NCI-H1105 treated with DMSO at 0.1 percent for 48 hours (cell line): ENCODE results near the gene CIBAR2.

Experiments
- DNase-seq: peaks from one replicate; lab custom pipeline; 2025; lab: John Stamatoyannopoulos, UW

Gene CIBAR2

DNA sequence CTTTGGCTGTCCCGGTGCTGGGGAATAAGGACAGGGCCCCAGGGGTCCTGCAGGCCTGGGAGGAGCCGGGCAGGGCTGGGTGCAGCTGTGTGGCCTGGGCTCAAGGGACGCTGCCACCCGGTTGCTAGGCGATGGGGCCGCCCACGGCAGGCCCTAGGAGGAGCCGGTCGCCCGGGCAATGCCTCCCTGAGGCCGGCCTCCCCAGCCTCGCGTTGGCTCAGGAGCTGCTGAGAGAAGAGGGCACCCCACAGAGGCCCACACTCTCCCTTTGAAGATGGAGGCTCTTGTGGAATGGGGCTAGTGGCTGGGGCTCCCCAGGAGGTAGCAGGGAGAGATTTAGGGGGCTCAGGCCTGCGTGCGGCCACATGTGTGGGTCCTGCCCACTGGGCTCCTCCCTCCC is at the start of gene CIBAR2:
TSS of gene CIBAR2 (minus strand) at position 109 of the 400 bp plus-strand sequence. CDS start 120 bp downstream, outside the sequence.
- peak; percentile 9 for DNase-seq

DNA sequence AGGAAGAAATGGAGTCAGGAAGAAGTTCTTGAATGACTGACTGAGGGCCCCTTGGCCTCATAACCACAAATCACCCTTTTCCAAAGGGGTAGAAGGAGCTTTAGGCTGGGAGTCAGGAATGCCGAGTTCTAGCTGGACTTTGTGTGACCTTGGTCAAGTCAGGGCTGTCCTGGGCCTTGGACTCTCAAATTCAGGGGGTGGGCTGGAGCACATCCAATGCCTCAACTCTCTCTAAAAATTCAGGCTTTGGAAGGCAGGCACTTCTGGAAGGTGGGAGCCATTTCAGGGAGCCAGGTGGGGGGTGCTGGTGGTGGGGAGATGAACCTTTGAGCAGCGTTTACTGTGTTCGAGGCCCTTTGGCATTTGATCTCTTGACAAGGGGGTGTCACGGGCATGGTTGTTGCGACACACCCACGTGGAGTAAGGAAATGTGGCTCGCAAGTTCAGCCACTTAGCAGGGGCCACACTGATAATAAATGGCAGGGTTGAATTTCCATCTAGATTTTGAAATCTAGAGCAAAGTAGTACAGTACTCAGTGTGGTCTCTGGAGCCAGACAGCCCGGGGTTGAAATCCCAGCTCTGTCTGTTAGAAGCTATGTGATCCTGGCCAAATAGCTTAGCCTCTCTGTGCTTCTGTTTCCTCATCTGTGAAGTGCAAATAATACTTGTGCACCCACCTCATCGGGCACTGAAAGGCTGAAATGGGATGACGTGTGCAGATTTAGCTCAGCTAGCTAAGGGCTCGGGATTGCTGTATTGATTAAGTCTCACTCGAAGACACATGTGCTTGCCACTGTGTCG is 47.1 kb upstream of the CIBAR2 start:
- no peak for DNase-seq

DNA sequence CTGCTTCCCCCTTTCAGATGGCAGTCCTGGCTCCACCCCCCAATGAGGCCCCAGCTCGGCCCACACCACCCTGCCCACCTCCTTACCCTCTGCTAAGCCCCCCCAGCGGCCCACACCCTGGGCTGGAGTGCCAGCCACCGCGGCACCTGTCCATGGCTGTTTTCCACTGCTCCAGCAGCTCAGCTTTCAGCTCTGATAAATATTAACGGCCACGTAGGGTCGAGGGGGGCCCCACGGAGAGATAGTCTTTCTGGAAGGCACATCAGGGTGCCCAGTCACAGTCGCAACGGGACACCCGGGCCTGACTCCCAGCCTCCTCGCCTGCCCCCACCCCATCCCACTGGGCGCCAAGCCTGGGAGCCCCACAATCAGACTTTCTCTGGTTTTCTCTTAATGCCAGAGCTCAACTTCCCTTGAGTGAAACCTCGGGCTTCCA is 46.5 kb upstream of the CIBAR2 start:
- no peak for DNase-seq

DNA sequence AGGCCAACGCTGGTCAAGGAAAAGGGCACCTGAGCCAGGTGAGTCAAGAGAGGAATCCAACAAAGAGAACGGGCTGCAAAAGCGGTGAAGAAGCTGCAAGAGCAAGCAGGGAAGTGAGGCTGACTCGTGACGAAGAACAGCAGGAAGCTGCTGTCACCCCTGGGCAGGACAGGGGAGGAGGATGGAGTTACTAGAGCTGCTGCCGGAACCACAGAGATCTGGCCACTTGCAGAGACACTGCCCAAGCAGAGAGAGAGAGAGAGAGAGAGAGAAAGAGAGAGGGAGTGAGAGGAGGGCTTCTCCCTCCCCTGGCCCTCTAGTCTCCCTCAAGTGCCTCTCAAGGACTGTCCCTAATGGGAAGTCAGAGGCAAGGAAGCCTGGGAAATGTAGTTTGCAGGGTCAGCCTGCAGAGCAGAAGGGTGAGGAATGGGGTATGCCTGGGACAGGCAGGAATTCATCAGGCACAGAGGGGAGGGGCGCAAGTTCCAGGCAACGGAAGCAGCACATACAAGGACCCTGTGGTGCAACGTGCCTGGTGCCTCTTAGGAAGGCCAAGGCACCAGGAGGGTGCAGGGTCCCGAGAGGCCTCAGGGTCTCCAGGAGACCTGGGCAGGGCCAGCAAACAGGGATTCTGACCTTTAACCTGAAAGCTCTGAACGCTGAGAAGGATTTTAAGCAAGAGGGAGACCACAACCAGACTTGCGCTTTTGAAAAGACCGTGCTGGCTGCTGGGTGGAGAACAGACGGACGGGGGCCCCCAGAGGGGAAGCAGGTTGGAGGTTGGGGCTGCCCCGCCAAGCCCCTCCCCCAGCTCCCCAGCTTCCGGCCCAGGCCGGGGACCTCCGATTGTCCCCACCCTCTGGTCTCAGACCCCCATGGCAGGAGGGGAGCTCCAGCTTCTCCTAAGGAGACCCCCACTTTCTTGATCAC is 45.8 kb upstream of the CIBAR2 start:
- no peak for DNase-seq

DNA sequence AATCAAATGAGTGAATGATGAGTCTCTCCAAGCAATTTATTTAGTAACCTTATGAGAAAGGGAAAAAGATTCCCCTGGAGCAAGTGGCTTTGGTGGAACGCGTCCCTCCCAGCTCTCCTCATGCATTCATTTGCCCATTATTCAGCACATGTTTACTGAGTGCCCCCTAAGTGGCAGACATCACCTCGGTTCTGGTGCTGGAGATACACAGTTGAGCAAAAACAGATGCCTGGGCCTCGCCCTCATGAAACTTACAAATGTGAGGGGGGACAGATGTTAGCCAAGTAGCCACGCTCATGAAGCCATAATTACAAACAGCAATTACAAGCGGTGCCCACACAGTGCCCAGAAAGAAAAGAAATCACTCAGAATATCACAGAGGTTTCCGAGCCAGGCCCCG is 45.1 kb upstream of the CIBAR2 start:
- DNase-seq = no peak

DNA sequence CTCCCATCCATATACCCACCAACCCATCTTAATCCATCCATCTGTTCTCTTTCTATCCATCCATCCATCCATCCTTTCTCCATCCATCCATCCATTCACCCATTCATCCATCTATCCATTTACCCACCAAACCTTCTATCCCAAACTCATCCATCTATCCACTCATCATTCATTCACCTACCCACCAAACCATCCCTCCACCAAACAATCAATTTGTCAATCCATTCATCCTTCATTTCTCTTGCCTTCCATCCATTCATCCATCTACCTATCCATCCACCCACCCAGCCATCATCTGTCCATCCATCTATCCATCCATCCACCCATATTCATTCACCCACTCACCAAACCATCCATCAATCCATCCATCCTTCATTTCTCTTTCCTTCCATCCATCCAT is 44.6 kb upstream of the CIBAR2 start:
- DNase-seq = no peak

DNA sequence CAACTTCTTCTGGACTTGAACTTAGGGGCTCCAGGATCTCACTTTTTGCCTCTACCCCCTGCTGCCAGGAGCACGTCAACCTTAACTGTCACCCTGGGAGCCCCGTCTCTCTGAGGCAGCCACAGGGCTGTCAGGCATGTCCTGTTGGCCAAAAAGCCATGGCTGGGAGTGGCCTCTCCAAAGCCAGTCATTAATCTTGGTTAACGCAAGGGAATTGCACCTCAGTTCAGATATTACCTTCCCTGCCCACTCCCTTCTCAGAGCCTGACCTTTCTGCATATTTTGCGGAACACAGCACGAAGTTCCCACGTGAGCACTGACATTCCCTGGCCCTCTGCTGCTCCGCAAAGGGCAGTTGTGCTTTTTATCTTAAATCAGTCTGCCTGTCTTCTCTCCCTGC is 44.2 kb upstream of the CIBAR2 start:
- no peak for DNase-seq

DNA sequence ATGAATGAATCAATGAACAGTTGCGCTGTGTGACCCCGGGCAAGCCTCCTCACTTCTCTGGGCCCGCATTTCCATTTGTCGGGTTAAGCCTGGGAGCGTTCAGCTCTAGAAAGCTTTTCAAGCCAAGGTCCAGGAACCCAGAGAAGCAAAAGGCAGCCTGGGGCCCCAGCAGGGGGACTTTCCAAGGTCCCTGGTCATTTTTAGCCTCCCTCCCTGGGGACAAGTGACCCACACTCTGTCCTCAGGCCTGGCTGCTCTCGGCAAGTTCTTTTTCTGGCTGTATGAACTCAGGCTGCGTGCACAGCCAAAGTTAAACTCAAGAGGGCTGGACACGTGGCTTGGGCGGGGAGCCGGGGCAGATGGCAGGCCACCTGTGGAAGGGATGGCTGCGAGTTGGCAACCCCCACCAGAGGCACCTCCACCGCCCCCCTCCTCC is 41.4 kb upstream of the CIBAR2 start:
- no peak for DNase-seq

DNA sequence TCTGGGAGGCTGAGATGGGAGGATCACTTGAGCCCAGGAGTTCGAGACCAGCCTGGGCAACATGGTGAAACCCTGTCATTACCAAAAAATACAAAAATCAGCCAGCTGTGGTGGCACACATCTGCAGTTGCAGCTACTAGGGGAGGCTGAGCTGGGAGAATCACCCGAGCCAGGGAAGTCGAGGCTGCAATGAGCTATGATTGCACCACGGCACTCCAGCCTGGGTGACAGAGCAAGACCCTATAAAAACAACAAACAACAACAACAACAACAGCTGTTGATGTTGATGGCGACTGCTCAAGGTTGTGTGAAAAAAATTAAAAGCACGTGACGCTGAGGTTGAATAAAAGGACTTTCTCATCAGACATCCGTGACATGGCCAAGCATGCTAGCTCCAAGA is 40.8 kb upstream of the CIBAR2 start:
- DNase-seq = no peak

DNA sequence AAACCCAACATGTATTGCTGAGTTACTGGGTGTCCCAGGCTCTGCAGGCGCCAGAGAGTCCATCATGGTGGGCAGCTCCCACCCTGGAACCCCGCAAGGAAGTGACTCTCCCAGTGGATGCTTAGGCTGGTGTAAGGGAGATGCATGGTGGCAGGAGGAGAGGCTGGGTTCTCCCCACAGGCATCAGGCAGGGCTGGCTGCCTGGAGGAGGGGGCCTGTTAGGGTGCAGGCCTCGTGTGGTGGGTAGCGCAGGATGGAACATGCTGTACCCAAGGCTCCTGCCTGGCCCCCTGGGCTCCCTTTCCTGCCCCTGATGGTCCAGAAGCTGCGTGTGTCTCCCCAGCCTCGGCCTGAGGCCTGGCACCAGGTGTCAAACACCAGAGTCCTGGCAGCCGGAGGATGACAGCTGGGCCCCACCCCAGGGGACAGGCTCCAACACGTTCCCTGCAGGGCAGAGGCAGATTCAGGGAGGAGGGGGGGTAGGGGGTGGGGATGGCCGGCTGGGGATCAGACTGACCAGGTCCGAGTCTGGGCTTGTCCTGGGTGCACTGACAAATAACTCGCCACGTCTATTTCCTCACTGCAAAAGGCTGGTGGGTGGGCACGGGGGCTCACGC is 40.2 kb upstream of the CIBAR2 start:
- no peak for DNase-seq

DNA sequence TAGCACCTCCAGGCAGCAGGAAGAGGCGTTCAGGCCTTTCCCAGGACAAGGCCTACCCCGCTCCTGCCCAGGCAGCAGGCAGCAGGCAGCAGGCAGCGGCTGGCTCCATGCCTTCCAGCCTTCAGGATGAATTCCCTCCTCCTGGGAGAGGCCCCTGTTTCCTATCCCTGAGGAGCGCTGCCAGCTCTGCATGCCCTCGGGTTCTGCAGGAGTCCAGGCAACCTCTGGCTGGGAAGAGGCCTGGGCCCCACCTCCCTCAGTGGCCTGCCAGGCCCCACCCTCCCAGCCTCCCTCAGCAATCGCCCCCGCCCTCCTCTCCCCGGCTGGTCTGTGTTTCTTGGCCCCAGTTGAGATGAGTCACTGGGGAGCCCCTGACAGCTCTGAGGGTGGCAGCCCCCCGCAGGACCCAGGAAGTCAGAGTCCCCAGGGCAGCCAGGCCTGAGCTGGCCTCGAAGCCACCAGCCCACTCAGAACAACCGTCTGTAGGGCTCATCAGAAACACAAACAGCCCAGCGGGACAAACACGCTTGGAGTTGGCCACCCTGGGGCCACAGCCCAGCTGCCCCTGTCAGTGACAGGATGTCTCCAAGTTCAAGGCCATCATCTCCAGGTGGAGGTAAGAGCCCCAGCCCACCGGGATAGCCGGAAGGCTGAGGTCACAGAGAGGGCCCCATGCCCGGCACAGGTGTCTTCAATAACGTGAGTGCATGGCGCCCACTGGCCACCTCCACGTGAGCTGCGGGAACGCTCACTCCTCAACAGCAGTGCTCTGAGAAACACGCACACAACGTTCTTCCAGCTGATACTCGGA is 39.5 kb upstream of the CIBAR2 start:
- DNase-seq = no peak

DNA sequence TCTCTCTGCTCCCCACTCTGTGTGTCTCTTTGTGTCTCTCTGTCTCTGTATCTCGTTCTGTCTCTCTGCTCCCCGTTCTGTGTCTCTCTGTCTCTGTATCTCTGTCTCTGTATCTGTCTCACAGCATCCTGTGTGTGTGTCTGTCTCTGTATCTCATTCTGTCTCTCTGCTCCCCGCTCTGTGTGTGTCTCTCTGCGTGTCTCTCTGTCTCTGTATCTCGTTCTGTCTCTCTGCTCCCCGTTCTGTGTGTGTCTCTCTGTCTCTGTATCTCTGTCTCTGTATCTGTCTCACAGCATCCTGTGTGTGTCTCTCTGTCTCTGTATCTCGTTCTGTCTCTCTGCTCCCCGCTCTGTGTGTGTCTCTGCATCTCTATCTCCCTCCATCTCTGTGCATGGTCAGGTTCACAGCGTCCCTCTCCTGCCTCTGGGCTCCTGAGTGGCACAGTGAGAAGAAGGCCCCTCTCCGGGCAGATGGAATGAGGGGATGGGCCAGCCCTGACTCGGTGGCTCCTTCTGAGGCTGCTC is 38.9 kb upstream of the CIBAR2 start:
- DNase-seq = no peak

DNA sequence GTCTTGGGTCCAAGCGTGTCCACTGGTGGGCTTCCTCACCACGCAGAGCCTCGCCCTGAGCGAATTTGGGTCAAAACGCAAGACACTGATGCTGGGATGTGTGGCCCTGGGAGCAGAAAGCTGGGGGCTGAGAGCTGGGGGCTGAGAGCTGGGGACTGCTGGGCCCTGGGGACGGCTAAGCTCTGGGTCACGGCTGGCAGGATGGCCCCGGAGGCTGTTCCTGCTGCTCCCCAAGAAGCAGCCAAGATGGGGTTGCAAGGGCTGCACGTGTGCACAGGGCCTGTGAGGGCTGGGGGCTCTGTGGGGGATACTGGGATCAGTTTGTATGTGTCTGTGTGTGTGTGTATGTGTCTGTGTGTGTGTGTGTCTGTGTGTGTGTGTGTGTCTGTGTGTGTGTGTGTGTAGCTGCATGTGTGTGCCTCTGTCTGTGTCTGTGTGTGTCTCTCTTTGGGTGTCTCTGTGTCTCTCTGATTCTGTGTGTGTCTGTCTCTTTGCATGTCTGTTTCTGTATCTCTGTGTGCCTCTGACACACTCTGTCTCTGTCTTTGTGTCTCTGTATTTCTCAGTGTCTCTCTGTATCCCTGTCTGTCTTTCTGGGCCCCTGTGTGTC is 38.2 kb upstream of the CIBAR2 start:
- no peak for DNase-seq

DNA sequence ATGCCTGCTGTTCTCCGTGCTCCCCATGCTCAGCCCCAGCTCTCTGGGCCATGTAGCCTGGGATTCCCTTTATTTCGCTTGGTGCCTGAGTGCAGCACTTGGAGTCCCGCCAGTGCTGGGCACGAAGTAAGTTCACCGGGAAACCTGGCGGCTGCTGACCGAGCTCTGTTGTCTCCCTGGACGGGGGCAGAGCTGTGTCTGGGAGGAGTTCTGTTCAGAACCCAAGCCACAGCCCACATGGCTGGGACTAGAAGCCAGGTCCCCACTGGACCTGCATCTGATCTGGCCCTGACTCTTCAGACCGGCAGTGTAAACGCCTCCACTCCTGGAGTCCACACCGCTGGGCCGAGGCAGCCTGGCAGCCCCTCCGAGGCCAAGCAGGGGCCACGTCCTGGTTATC is 37.5 kb upstream of the CIBAR2 start:
- no peak for DNase-seq

DNA sequence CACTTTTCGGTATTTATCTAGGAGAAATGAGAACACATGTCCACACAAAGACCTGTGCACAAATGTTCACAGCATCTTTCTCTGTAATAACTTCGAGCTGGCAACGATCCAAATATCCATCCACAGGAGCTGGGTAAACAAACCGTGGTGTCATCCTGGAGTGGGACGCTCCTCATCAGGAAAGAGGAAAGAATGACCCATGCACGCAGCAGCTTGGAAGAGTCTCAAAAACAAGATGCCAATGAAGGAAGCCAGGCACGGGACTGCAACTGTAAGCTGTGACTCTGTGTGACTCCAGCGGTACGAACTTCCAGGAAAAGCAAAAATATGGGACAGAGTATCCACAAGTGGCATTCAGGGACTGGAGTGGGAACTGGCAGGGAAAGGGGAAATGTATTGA is 36.7 kb upstream of the CIBAR2 start:
- peak; percentile 18 for DNase-seq

DNA sequence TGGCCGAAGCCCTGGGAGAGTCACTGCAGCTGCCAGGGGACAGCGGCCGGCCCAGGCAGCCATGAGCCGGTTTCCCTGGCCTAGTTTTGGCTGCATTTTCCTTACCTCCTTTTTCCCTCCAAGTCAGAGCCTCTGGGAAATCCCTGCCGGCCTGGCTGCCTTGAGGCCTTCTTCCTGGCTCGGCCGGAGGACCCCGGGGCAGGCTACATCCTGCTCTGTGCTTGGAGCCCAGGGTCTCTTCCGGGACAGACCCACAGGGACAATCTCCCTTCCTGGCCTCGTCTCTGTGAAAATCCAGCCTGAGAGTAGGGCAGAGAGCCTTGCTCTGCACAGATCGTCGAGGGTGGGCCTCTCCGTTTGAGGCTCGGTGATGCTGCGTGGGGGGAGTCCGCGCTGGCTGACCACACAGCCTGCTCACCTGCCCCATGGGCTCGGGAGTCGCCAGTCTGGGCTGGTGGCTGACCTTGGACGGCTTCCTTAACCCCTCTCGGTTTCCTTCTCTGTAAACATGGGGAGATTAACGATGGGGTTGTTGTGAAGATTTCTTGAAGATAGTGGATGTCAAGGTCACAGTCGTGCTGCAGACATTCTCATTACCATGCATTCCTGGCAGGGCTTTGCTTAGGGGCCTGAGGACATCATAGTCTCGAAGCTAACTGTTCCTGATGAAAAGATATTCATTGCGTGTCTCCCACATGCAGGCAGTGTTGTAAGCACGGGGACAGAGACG is 34.8 kb upstream of the CIBAR2 start:
- DNase-seq = no peak

DNA sequence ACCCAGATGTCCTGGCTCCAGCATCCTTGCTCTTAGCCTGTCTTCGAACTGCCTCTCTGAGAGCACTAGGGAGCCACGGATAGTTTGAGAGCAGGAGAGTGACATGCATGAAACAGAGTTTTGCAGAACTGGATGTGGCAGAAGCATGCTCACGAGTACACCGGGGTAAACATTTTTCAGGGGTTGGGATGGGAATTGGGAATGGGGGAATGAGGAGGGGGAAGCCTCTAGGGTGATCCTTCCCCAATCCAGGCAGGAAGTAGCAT is 34.2 kb upstream of the CIBAR2 start:
- DNase-seq = no peak

DNA sequence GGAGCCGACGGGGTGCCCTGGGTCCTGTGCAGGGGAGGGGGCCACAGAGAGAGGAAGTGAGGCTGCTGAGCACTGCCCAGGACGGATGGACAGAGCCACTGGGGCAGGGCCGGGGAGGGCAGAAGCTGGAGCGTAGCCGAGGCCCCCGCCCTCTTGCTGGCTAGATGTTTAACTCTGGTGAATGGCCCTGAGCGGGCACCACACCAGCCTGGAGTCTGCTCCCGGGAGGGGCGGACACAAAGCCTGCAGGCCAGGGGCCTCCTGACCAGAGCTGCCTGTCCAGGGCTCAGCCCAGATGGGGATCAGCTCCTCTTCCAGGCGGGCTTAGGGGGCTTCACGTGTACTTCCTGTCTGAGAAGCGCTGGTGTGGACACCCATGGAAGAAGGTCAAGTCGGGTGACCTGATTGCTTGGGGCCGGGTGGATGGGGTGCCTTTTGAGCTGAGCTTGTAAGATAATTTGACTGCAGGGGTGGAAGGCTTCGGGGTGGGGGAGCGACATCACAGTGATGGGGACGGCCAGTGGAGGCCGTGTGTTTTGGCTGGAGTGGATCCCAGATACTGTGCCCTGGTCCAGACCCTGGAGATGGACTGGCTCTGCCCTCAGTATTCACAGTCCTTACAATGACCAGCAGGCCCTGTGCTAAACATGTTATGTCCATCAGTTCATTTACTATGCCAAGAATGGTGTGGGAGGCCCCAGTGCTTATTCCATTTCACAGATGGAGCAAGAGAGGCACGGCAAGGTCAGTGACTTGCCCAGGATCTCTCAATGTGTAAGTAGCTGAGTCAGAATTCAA is 33.7 kb upstream of the CIBAR2 start:
- no peak for DNase-seq

DNA sequence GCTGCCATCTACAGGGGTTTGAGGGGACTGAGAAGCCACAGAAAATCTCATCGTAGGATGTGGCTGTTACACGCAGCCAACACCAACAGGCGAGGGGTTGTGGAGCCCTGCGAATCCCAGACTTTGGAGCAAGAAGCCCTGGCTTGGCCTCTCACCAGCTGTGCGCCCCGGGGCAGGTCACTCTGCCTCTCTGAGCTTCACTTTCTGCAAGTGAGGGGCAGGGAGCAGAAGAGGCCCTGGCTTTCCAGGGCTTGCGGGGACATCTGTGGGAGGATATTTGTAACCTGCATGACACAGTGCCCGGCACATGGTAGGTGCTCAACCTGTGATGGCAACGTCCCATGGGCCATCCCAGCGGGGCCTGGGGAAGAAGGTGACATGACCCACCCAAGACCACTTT is 32.9 kb upstream of the CIBAR2 start:
- no peak for DNase-seq
